GM21723 (cell line): ENCODE results near the gene TRPV5.

Experiments
- ATAC-seq: cut with Tn5 transposase; IDR thresholded peaks from one replicate; pipeline ENCODE4 v1.9.1; 2021; ENCODE audit warnings: mild to moderate bottlenecking, moderate library complexity; ENCODE audit not compliant: unreplicated experiment

TRPV5 gene

GRCh38 chr7:142889816-142890215, 43.7 kb downstream of the TRPV5 start:
- ATAC-seq: no peak

GRCh38 chr7:142887282-142888015, 46.1 kb downstream of the TRPV5 start:
- ATAC-seq: no peak

- no peak for ATAC-seq
Observed at GRCh38 chr7:142886866-142887265, 46.7 kb downstream of the TRPV5 start.

- ATAC-seq: no peak
Observed at GRCh38 chr7:142885311-142886230, 48.0 kb downstream of the TRPV5 start, which contains the start of gene TRPV6. TSS of gene TRPV6 (minus strand) at chr7:142885745.

- no peak for ATAC-seq
Observed at GRCh38 chr7:142884286-142884640, 49.3 kb downstream of the TRPV5 start.

- ATAC-seq: no peak
Observed at GRCh38 chr7:142883571-142884285, 49.8 kb downstream of the TRPV5 start.

GRCh38 chr7:142883145-142883544, 50.4 kb downstream of the TRPV5 start:
- ATAC-seq: no peak

GRCh38 chr7:142882338-142882678, 51.2 kb downstream of the TRPV5 start:
- ATAC-seq: no peak

GRCh38 chr7:142881586-142882337, 51.8 kb downstream of the TRPV5 start:
- no peak for ATAC-seq

- ATAC-seq: peak; percentile 63
Observed at GRCh38 chr7:142880876-142881505, 52.6 kb downstream of the TRPV5 start.

- ATAC-seq: no peak
Observed at GRCh38 chr7:142879060-142879459, 54.5 kb downstream of the TRPV5 start.

GRCh38 chr7:142878315-142878714, 55.2 kb downstream of the TRPV5 start:
- ATAC-seq: no peak

GRCh38 chr7:142876991-142877910, 56.3 kb downstream of the TRPV5 start:
- no peak for ATAC-seq

- no peak for ATAC-seq
Observed at GRCh38 chr7:142876236-142876960, 57.1 kb downstream of the TRPV5 start.

- ATAC-seq: no peak
Observed at GRCh38 chr7:142875456-142875855, 58.1 kb downstream of the TRPV5 start.

- no peak for ATAC-seq
Observed at GRCh38 chr7:142874837-142875236, 58.7 kb downstream of the TRPV5 start.

- ATAC-seq: no peak
Observed at GRCh38 chr7:142874409-142874808, 59.1 kb downstream of the TRPV5 start.

GRCh38 chr7:142873871-142874270, 59.7 kb downstream of the TRPV5 start:
- ATAC-seq: no peak
